GM23338 (cell line): ENCODE results near the gene BPI. TPM values are rescaled to one million over a fixed set of nuclear protein-coding genes. Genes with fewer than 3 reads are reported as not detected.

Experiments used
- ATAC-seq: fragments of 200-7000 bp; cut with Tn5 transposase; 3 replicates; pipeline ENCODE4 v1.9.1; 2020
- DNase-seq: peaks from one replicate; pipeline ENCODE4 v3.0.0-alpha.2; 2015; ENCODE audit warnings: low spot score
- H2AFZ ChIP-seq: fragments of 200-600 bp; sonication (generic); 2 replicates; pipeline ENCODE4 v1.8.0; 2016; ENCODE audit warnings: antibody characterized with exemption, mild to moderate bottlenecking, moderate library complexity
- H3F3A ChIP-seq: fragments of 200-600 bp; sonication (generic); replicated peaks from 2 replicates; pipeline ENCODE4 v1.8.0; 2017; ENCODE audit warnings: antibody characterized with exemption, mixed run types, low read depth
- H3K27ac ChIP-seq: fragments of 200-600 bp; sonication (generic); 2 replicates; pipeline ENCODE4 v1.6.1; 2016; ENCODE audit warnings: low read depth
- H3K27me3 ChIP-seq: fragments of 200-600 bp; sonication (generic); 2 replicates; pipeline ENCODE4 v1.8.0; 2016; ENCODE audit warnings: mild to moderate bottlenecking, mixed run types, moderate library complexity; ENCODE audit not compliant: insufficient read depth
- H3K36me3 ChIP-seq: fragments of 200-600 bp; sonication (generic); 2 replicates; pipeline ENCODE4 v1.8.0; 2016; ENCODE audit warnings: mild to moderate bottlenecking; ENCODE audit not compliant: insufficient read depth
- H3K4me1 ChIP-seq: fragments of 200-600 bp; sonication (generic); 2 replicates; pipeline ENCODE4 v1.8.0; 2016; ENCODE audit warnings: mild to moderate bottlenecking, moderate library complexity; ENCODE audit not compliant: insufficient read depth
- H3K4me2 ChIP-seq: fragments of 200-600 bp; sonication (generic); 2 replicates; pipeline ENCODE4 v1.7.1; 2017; ENCODE audit warnings: mixed run types
- H3K4me3 ChIP-seq: fragments of 200-600 bp; sonication (generic); 2 replicates; pipeline ENCODE4 v1.6.1; 2016; ENCODE audit warnings: mixed run types
- H3K79me2 ChIP-seq: fragments of 200-600 bp; sonication (generic); replicated peaks from 2 replicates; pipeline ENCODE4 v1.8.0; 2017; ENCODE audit warnings: mild to moderate bottlenecking; ENCODE audit not compliant: insufficient read depth
- H3K9me2 ChIP-seq: fragments of 200-600 bp; sonication (generic); 2 replicates; pipeline ENCODE4 v1.8.0; 2017; ENCODE audit not compliant: insufficient read depth
- H4K20me1 ChIP-seq: fragments of 200-600 bp; sonication (generic); replicated peaks from 2 replicates; pipeline ENCODE4 v1.8.0; 2017; ENCODE audit warnings: mild to moderate bottlenecking; ENCODE audit not compliant: insufficient read depth
- H3K27ac Mint-ChIP-seq: 2 replicates; pipeline ENCODE4 v1.8.0; 2020; ENCODE audit warnings: inconsistent platforms, mild to moderate bottlenecking, moderate library complexity, mixed read lengths
- H3K27me3 Mint-ChIP-seq: 3 replicates; pipeline ENCODE4 v1.8.0; 2022; ENCODE audit warnings: low read depth, mild to moderate bottlenecking, moderate library complexity, mixed read lengths, inconsistent platforms; ENCODE audit not compliant: insufficient read depth, poor library complexity
- H3K36me3 Mint-ChIP-seq: 3 replicates; pipeline ENCODE4 v1.8.0; 2021; ENCODE audit warnings: low read depth, mild to moderate bottlenecking, inconsistent platforms, moderate library complexity, mixed read lengths
- H3K4me1 Mint-ChIP-seq: 3 replicates; pipeline ENCODE4 v1.8.0; 2020; ENCODE audit warnings: mild to moderate bottlenecking, inconsistent platforms, mixed read lengths
- H3K4me3 Mint-ChIP-seq: 3 replicates; pipeline ENCODE4 v1.8.0; 2021; ENCODE audit warnings: moderate library complexity, mild to moderate bottlenecking, inconsistent platforms, mixed read lengths
- H3K9me3 Mint-ChIP-seq: 3 replicates; pipeline ENCODE4 v1.8.0; 2020; ENCODE audit warnings: moderate library complexity, mild to moderate bottlenecking, inconsistent platforms, mixed read lengths
- CREB1 ChIP-seq: fragments of 250-450 bp; sonication (Bioruptor Pico); IDR thresholded peaks from 2 replicates; pipeline ENCODE4 v1.5.0; 2020; ENCODE audit warnings: low read depth, mild to moderate bottlenecking, moderate library complexity
- CTCF ChIP-seq, 2 experiments: fragments of 200-600 bp in 1 of 2; sonication (generic) in 1 of 2; conservative IDR thresholded peaks; 2 replicates each; pipeline versions ENCODE4 v1.5.1 to v1.6.1; 2016 to 2017; ENCODE audit warnings: antibody characterized with exemption in 2 of 2, low read depth in 2 of 2, mild to moderate bottlenecking in 2 of 2, moderate library complexity in 1 of 2
- ETS1 ChIP-seq: IDR thresholded peaks from 2 replicates; pipeline ENCODE4 v1.6.1; 2016; ENCODE audit warnings: antibody characterized with exemption
- EZH2phosphoT487 ChIP-seq: fragments of 200-600 bp; sonication (generic); IDR thresholded peaks from one replicate; pipeline ENCODE4 v1.8.1; 2018; ENCODE audit warnings: antibody characterized with exemption; ENCODE audit not compliant: unreplicated experiment
- JUNB ChIP-seq: IDR thresholded peaks from one replicate; pipeline ENCODE4 v1.6.1; 2016; ENCODE audit warnings: antibody characterized with exemption; ENCODE audit not compliant: unreplicated experiment
- NANOG ChIP-seq: IDR thresholded peaks from 2 replicates; pipeline ENCODE4 v1.6.1; 2016; ENCODE audit warnings: antibody characterized with exemption, borderline replicate concordance
- STAT1 ChIP-seq: IDR thresholded peaks from one replicate; pipeline ENCODE4 v1.6.1; 2016; ENCODE audit warnings: antibody characterized with exemption; ENCODE audit not compliant: unreplicated experiment
- ZNF114 ChIP-seq: fragments of 250-450 bp; sonication (Bioruptor Pico); IDR thresholded peaks from 2 replicates; pipeline ENCODE4 v1.5.0; 2020; ENCODE audit warnings: mild to moderate bottlenecking, moderate library complexity
- ZNF331 ChIP-seq: fragments of 250-450 bp; sonication (Bioruptor Pico); IDR thresholded peaks from 2 replicates; pipeline ENCODE4 v1.5.0; 2020; ENCODE audit warnings: low read depth, mild to moderate bottlenecking, moderate library complexity
- polyA plus RNA-seq: library from polyadenylated mRNA; unstranded; fragments of >200 nt; fragmentation: Nextera tagmentation; extraction: Ambion mirVana; gene quantifications from 2 replicates; pipeline ENCODE4 v1.2.1, GENCODE V29; 2016
- total RNA-seq: library from RNA; depleted of rRNA; stranded (reverse); fragments of >200 nt; shearing (Covaris generic); gene quantifications from 2 replicates; pipeline ENCODE4 v1.2.3, GENCODE V29; 2014
- TF ChIP-seq, protein P1 (sequence below): IDR thresholded peaks from one replicate; pipeline ENCODE4 v1.6.1; 2018; ENCODE audit warnings: antibody characterized with exemption; ENCODE audit not compliant: unreplicated experiment
- TF ChIP-seq, protein P2 (sequence below): fragments of 250-450 bp; sonication (Bioruptor Pico); IDR thresholded peaks from 2 replicates; pipeline ENCODE4 v1.5.0; 2020; ENCODE audit warnings: mild to moderate bottlenecking, moderate library complexity

Gene BPI
- total and polyA plus RNA-seq, 2 experiments from 2014 or later, result not detected

- TF ChIP-seq ETS1, result no peak
- TF ChIP-seq, protein P1, sequence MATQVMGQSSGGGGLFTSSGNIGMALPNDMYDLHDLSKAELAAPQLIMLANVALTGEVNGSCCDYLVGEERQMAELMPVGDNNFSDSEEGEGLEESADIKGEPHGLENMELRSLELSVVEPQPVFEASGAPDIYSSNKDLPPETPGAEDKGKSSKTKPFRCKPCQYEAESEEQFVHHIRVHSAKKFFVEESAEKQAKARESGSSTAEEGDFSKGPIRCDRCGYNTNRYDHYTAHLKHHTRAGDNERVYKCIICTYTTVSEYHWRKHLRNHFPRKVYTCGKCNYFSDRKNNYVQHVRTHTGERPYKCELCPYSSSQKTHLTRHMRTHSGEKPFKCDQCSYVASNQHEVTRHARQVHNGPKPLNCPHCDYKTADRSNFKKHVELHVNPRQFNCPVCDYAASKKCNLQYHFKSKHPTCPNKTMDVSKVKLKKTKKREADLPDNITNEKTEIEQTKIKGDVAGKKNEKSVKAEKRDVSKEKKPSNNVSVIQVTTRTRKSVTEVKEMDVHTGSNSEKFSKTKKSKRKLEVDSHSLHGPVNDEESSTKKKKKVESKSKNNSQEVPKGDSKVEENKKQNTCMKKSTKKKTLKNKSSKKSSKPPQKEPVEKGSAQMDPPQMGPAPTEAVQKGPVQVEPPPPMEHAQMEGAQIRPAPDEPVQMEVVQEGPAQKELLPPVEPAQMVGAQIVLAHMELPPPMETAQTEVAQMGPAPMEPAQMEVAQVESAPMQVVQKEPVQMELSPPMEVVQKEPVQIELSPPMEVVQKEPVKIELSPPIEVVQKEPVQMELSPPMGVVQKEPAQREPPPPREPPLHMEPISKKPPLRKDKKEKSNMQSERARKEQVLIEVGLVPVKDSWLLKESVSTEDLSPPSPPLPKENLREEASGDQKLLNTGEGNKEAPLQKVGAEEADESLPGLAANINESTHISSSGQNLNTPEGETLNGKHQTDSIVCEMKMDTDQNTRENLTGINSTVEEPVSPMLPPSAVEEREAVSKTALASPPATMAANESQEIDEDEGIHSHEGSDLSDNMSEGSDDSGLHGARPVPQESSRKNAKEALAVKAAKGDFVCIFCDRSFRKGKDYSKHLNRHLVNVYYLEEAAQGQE, result no peak
- no peak for TF ChIP-seq ZNF114
- TF ChIP-seq CREB1 (CRISPR knock-in tag), result no peak
- no peak for TF ChIP-seq EZH2phosphoT487
- TF ChIP-seq NANOG, result no peak
- no peak for TF ChIP-seq JUNB
These were observed 12.0 kb upstream of the BPI start (continued) for GRCh38 chr20:38291966-38292365.

DNA sequence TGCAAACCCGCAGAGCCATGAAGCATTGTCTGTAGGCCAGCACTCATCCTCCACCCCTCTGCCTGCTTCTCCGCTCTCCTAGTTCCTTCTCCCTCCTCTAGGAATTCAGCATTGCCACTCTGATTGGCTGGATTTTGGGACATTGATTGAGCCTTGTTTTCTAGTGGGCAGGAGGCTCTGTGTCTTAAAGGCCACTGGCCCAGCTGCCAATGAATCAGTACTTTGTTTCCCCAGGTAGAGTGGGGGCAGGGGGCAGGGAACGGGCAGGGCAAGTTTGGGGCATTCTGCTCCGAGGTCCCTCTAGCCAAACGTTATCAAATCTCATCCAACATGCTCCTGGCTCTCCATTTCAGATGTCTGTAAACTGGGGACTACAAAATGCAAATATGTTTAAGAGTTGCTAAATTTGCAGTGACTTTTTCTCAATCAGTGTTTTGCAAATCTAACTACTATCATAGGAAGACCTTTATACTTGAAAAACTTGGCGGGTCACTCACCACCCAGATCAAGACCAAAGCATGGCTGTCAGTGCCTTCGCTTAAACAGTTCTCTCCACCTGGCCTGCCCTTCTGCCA is 10.4 kb upstream of the BPI start:
- Mint-ChIP-seq H3K4me3 (no peak overlapping the region), H3K9me3 (no peaks in the 10 kb centered on the region), H3K36me3 (no peaks in the 10 kb centered on the region), H3K27ac (peak overlapping the region; percentile 84; the same call in 1 of the 2 replicates), H3K27me3 (peaks cover 9% of the 10 kb centered on the region), H3K4me1 (peaks cover 14% of the 10 kb centered on the region)
- Histone ChIP-seq H3K4me1 (no peaks in the 10 kb centered on the region), H2AFZ (peak overlapping the region; percentile 61; the same call in 1 of the 2 replicates), H3K4me2 (no peak overlapping the region), H3K9me2 (no peaks in the 10 kb centered on the region), H3F3A (no peaks in the 10 kb centered on the region), H3K36me3 (no peaks in the 10 kb centered on the region), H3K27me3 (no peaks in the 10 kb centered on the region), H4K20me1 (no peaks in the 10 kb centered on the region), H3K4me3 (no peak overlapping the region), H3K79me2 (no peaks in the 10 kb centered on the region), H3K27ac (no peak overlapping the region)
- TF ChIP-seq JUNB (no peak), NANOG (no peak), CTCF (conservative IDR thresholded peaks at IDR 0.05; ENCODE audit: low read depth in 2 of 2) (no peak), ZNF331 (no peak), STAT1 (no peak)
- TF ChIP-seq, protein P2, sequence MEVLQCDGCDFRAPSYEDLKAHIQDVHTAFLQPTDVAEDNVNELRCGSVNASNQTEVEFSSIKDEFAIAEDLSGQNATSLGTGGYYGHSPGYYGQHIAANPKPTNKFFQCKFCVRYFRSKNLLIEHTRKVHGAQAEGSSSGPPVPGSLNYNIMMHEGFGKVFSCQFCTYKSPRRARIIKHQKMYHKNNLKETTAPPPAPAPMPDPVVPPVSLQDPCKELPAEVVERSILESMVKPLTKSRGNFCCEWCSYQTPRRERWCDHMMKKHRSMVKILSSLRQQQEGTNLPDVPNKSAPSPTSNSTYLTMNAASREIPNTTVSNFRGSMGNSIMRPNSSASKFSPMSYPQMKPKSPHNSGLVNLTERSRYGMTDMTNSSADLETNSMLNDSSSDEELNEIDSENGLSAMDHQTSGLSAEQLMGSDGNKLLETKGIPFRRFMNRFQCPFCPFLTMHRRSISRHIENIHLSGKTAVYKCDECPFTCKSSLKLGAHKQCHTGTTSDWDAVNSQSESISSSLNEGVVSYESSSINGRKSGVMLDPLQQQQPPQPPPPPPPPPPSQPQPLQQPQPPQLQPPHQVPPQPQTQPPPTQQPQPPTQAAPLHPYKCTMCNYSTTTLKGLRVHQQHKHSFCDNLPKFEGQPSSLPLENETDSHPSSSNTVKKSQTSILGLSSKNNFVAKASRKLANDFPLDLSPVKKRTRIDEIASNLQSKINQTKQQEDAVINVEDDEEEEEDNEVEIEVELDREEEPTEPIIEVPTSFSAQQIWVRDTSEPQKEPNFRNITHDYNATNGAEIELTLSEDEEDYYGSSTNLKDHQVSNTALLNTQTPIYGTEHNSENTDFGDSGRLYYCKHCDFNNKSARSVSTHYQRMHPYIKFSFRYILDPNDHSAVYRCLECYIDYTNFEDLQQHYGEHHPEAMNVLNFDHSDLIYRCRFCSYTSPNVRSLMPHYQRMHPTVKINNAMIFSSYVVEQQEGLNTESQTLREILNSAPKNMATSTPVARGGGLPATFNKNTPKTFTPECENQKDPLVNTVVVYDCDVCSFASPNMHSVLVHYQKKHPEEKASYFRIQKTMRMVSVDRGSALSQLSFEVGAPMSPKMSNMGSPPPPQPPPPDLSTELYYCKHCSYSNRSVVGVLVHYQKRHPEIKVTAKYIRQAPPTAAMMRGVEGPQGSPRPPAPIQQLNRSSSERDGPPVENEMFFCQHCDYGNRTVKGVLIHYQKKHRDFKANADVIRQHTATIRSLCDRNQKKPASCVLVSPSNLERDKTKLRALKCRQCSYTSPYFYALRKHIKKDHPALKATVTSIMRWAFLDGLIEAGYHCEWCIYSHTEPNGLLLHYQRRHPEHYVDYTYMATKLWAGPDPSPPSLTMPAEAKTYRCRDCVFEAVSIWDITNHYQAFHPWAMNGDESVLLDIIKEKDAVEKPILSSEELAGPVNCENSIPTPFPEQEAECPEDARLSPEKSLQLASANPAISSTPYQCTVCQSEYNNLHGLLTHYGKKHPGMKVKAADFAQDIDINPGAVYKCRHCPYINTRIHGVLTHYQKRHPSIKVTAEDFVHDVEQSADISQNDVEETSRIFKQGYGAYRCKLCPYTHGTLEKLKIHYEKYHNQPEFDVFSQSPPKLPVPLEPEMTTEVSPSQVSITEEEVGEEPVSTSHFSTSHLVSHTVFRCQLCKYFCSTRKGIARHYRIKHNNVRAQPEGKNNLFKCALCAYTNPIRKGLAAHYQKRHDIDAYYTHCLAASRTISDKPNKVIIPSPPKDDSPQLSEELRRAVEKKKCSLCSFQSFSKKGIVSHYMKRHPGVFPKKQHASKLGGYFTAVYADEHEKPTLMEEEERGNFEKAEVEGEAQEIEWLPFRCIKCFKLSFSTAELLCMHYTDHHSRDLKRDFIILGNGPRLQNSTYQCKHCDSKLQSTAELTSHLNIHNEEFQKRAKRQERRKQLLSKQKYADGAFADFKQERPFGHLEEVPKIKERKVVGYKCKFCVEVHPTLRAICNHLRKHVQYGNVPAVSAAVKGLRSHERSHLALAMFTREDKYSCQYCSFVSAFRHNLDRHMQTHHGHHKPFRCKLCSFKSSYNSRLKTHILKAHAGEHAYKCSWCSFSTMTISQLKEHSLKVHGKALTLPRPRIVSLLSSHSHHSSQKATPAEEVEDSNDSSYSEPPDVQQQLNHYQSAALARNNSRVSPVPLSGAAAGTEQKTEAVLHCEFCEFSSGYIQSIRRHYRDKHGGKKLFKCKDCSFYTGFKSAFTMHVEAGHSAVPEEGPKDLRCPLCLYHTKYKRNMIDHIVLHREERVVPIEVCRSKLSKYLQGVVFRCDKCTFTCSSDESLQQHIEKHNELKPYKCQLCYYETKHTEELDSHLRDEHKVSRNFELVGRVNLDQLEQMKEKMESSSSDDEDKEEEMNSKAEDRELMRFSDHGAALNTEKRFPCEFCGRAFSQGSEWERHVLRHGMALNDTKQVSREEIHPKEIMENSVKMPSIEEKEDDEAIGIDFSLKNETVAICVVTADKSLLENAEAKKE, result no peak
- DNase-seq (peak; percentile 61), ATAC-seq (peak; percentile 67)
